ENCODE results near the gene C17orf50.

GRCh38 chr17:35733366-35733765, 27.3 kb upstream of the C17orf50 start:
- TF ChIP-seq CTCF (IDR thresholded peaks at IDR 0.05) (no peak), POLR2A (IDR thresholded peaks at IDR 0.05) (no peak)
